Stimulated activated CD8-positive, alpha-beta memory T cell treated with anti-CD3 and anti-CD28 coated beads, Interleukin-15, amount 100 ng/mL, for 4 hours (primary cell): Measurements from ENCODE around the gene UTRN.

Experiments
- DNase-seq, 2 donors: peaks; one replicate each; pipeline ENCODE4 v3.0.0-alpha.2; 2020; ENCODE audit warnings: low read depth in 2 of 2

UTRN gene

GRCh38 chr6:144283646-144284477 is 1.3 kb upstream of the UTRN start:
- no peak for DNase-seq

- DNase-seq, result no peak
Measured at GRCh38 chr6:144284478-144284782, 705 bp upstream of the UTRN start.

DNA sequence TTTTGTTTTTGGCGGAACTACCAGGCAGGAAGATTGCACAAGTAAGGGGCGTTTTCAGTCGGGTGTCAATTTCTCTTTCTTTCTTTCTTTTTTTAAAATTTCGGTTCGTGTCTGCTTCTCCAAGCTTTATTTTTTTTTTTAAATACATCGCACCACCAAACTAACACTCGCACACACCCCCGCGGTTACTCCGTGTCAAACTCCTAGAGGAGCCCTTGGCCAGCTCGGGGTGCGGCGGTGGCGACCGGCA is 338 bp downstream of the UTRN start:
- DNase-seq, result no peak

GRCh38 chr6:144285798-144286502 is 815 bp downstream of the UTRN start:
- DNase-seq, result peak in 1 of 2 donors; percentile 12

- no peak for DNase-seq
Measured at GRCh38 chr6:144286503-144287393, 1.6 kb downstream of the UTRN start.

DNA sequence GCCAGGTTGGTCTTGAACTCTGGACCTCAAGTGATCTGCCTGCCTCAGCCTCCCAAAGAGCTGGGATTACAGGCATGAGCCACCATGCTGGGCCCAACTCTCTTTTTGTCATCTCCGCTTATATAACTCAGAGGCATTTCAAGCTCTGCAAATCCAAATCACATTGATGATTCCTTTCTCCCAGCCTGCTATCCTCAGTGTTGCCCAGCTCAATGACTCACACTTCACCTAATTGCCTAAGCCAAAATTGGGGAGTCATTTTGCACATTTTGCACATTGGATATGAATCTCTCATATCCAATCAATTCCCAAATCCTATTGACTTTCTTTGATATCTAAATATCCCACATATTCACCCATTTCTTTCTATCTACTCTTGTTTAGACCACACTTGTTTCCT is 3.9 kb downstream of the UTRN start:
- DNase-seq, result no peak

DNA sequence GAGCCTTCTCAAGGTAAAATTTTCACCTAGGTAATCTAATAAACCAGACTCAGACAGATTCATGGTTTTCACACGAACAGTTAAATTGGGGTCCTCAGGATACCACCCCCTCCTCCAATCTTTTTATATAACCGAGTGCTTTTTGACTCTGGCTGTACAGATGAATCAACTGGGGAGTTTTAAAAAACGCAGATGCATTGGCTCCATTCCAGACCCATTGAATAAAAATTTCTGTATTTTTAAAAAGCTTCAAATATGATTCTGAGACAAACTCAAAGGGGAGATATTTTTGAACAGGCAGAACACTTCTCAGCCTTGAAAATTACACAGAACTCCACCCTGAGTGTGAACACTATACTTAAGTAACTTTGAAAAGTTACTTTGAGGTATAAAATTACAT is 7.2 kb downstream of the UTRN start:
- no peak for DNase-seq

GRCh38 chr6:144294016-144294415 is 8.9 kb downstream of the UTRN start:
- no peak for DNase-seq

- DNase-seq, result no peak
Measured at GRCh38 chr6:144295211-144295610, 10.1 kb downstream of the UTRN start.

GRCh38 chr6:144295981-144296767 is 11.0 kb downstream of the UTRN start:
- DNase-seq, result no peak

GRCh38 chr6:144296973-144297372 is 11.8 kb downstream of the UTRN start:
- no peak for DNase-seq

GRCh38 chr6:144297511-144298100 is 12.5 kb downstream of the UTRN start:
- no peak for DNase-seq

DNA sequence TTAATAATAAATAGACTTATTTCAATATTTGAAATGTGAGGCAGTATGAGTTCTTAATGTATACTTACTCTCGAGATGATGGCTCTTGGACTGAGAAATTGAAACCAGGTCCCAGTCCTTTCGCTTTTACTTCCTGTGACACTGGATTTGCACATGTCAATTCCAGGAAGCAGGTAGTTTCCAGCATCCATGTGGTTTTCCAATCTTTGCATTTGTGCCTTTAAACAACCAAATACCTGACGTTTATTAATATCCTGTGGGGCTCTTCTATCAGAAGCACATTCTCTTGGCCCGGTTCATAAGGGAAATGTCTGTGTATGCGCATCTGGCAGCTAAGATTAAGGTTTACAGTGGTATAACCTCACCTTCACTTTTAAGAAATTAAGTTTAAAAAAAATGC is 13.1 kb downstream of the UTRN start:
- no peak for DNase-seq

DNA sequence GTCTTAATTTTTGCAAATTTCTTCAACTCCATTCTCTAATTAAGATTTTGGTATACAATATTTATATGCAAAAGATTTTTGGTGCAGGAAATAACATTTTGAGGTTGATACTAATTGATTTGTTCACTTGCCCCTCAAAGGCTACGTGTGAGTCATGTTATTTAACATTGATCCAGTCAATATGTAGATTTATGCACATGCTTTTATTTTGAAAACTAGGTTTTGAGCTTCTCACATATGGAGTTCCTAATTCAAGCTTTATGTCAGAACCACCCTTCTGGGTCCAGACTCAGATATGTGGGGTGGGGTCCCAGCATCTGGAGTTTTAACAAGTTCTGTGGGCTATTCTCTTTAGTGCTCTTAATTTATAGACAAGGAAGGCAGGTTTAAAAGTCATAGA is 13.8 kb downstream of the UTRN start:
- no peak for DNase-seq

DNA sequence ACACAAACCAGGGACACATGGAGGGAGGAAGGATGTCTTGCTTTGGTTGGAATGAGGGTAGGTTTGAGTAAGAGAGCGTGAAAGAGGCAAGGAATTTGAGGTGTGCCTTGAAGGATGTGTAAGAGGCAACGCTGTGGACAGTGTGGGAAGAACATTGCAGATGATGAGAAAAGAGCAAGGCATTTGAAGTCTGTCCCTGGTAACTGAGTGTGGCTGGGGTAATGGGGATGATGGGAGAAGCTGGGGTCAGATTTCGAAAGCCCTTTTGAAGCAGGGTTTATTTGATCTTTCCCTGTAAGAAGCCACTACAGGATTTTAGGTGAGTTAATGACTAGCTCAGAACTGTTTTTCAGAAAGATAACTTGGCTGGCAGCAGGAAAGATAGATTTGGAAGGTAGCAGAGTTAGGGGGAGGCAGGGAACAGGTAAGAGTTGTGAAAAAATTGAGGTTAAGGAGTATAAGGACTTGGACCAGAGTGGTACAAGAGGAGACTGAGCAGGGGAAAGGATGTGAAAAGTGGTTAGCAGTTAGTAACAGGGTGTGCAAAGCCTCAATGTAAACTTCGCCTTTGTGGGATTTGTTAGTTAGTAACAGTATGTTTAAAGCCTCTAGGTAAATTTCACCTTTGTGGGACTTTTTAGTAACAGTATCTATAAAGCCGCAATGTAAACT is 17.7 kb downstream of the UTRN start:
- DNase-seq, result no peak

DNA sequence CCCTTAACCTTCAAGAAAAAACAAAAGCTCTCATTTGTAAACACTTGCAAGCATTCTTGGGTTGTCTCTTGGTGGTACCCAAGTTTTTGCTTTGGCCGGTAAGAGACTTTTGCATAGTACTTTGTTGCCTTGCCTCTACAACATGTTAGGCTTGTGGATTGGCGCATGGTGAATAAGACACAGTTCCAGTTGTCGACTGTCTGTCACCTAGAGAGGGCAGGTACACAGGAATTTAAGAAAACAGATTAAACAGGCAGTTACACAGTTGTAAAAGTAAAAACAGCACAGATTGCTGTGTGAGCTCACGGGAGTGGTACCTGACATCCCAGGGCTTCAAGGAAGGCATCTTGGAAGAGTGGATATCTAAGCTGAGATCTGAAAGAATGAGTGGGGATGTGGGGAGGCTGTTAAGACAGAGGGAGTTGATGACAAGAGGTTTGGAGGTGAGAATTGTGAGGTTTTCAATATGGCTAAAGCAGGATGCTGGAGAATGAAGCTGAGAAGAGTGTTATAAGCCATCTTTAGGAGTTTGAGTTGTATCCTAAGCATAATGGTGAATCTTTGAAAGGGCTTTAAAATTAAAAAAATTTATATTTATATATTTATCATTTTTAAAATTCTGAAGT is 19.2 kb downstream of the UTRN start:
- DNase-seq, result no peak

DNA sequence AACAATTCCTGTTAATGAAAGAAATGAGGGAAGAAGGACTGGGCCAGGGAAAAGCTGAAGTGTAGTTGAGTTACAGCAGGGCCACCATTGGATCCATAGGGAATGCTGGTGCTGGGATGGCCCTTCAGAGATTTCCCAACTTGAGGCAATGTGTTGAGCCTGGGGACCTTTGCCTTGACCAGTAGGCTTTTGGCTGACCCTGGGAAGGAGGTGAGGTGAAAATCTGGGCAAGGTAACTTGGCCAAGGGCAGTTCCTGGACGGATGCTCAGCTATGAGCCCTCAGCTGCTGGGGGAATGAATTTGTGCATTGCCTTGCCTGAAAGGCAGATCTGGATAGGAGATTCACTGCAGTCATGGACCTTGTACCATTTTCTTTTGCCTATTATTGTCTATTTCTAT is 20.4 kb downstream of the UTRN start:
- DNase-seq, result no peak

DNA sequence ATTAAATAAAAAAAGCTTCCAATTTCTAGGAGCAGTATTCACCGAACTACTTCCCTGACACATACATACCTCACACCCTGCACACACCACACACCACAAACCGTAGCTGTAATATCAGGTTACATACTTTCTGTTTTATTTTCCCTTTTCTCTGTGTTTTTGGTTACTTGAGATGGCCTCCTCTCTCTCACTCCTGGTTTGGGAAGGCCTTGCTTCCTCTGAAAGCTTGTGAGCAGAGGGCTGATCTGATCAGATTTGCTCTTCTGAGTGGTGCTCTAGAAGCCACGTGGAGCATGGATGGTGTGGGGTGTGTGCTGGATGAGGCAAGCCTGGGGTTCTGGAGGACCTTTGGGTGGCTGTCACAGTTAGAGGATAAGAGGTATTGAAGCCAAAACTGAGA is 20.9 kb downstream of the UTRN start:
- DNase-seq, result peak in 1 of 2 donors; percentile 5

GRCh38 chr6:144307880-144308279 is 22.7 kb downstream of the UTRN start:
- no peak for DNase-seq

DNA sequence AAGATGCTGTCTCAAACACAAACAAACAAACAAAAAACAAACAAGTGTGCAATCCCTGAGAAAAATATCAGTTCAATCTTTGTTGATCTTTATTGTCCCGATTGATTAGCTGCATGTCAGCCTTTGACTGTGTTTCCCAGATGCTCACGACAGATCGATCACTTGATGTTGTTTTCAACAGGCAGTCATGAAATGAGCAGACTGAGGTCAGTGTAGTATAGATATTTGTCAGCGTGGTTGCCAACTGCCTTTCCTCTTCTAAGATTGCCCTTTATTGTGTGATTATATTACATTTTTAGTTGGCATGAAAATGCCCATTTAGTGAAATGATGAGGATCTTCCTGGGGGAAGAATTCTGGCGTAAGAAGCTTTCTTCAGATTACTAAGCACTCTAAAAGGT is 25.6 kb downstream of the UTRN start:
- no peak for DNase-seq

GRCh38 chr6:144311361-144311760 is 26.2 kb downstream of the UTRN start:
- no peak for DNase-seq
